Subcutaneous abdominal adipose tissue (tissue), 5 donors: ENCODE results near the gene RNF169.

Experiments
- H3K27ac ChIP-seq: one replicate; pipeline ENCODE4 v1.7.0; 2013; ENCODE audit warnings: low read depth, mild to moderate bottlenecking, inconsistent platforms, low read length, moderate library complexity
- H3K27me3 ChIP-seq, 5 donors: one replicate each; pipeline ENCODE4 v1.7.0; 2013; ENCODE audit warnings: low read length in 5 of 5, inconsistent platforms in 1 of 5; ENCODE audit not compliant: control insufficient read depth in 5 of 5, insufficient read depth in 4 of 5
- H3K36me3 ChIP-seq, 5 donors: one replicate each; pipeline ENCODE4 v1.7.0; 2013; ENCODE audit warnings: low read length in 5 of 5; ENCODE audit not compliant: control insufficient read depth in 5 of 5, insufficient read depth in 5 of 5
- H3K4me1 ChIP-seq, 5 donors: one replicate each; pipeline ENCODE4 v1.7.0; 2013; ENCODE audit warnings: low read length in 5 of 5, mild to moderate bottlenecking in 3 of 5, moderate library complexity in 1 of 5; ENCODE audit not compliant: control insufficient read depth in 5 of 5, insufficient read depth in 5 of 5
- H3K4me3 ChIP-seq, 5 donors: one replicate each; pipeline ENCODE4 v1.7.0; 2013; ENCODE audit warnings: low read length in 5 of 5, low read depth in 1 of 5
- H3K9ac ChIP-seq, 5 donors: one replicate each; pipeline ENCODE4 v1.7.0; 2013; ENCODE audit warnings: low read length in 5 of 5, mild to moderate bottlenecking in 4 of 5, moderate library complexity in 3 of 5
- H3K9me3 ChIP-seq, 5 donors: one replicate each; pipeline ENCODE4 v1.7.0; 2013; ENCODE audit warnings: low read length in 5 of 5; ENCODE audit not compliant: control insufficient read depth in 5 of 5
- donor health status: healthy.
- donor health status: healthy.
- donor health status: healthy.
- donor health status: healthy.
- donor health status: healthy.

The RNF169 gene

DNA sequence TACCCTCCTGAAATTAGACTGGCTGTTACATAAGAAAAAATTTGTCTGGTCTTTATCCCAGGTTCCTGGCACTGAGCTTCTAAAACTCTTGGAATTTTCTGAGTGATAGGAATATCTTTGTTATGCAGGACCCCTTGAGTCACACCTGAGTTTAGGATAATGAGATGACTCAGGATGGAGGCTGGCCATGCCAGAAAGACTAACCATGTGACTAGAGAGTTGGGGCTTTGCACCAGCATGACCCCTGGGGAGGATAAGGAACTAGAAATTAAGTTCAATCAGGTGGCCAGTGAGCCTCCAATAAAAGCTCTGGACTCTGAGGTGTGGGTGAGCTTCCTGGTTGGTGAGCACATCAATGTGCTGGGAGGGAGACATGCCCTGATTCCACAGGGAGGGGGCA is 112.1 kb downstream of the RNF169 start:
- H3K4me3 ChIP-seq: peak overlapping the region in 1 of 5 donors; percentile 4
- peaks cover 23 to 83% (median 55%) of the 10 kb centered on the region in 5 donors for H3K36me3 ChIP-seq
- H3K27ac ChIP-seq: no peak overlapping the region
- H3K9me3 ChIP-seq: peaks cover 7 to 38% (median 17%) of the 10 kb centered on the region in 5 donors
- H3K4me1 ChIP-seq: no peaks in the 10 kb centered on the region
- H3K27me3 ChIP-seq: no peaks in the 10 kb centered on the region
- H3K9ac ChIP-seq: no peak overlapping the region

GRCh38 chr11:74863410-74863809 is 114.8 kb downstream of the RNF169 start:
- Histone ChIP-seq H3K27me3 (no peaks in the 10 kb centered on the region), H3K9me3 (peaks cover 22 to 64% (median 37%) of the 10 kb centered on the region in 5 donors), H3K36me3 (peaks cover 12 to 63% (median 46%) of the 10 kb centered on the region in 5 donors), H3K4me1 (no peaks in the 10 kb centered on the region), H3K9ac (no peak overlapping the region), H3K27ac (no peak overlapping the region), H3K4me3 (no peak overlapping the region)

DNA sequence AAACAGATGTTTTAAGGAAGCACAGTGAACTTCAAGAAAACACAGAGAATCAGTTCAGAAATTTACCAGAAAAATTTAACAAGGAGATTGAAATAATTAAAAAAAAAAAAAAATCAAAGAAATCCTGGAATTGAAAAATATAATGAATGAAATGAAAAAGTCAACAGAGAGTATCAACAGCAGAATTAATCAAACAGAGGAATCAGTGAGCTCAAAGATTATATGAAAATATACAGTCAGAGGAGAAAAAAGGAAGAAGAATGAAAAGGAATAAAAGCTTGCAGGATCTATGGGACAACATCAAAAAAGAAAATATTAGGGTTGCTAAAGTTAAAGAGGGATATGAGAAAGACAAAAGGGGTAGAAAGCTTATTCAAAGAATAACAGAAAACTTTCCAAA is 117.9 kb downstream of the RNF169 start:
- Histone ChIP-seq H3K27ac (no peak overlapping the region), H3K36me3 (peaks cover 17 to 52% (median 43%) of the 10 kb centered on the region in 5 donors), H3K9me3 (peaks cover 42 to 83% (median 62%) of the 10 kb centered on the region in 5 donors), H3K9ac (no peak overlapping the region), H3K4me3 (peak overlapping the region in 4 of 5 donors; percentile 29 to 48 (median 39)), H3K4me1 (no peaks in the 10 kb centered on the region), H3K27me3 (no peaks in the 10 kb centered on the region)

DNA sequence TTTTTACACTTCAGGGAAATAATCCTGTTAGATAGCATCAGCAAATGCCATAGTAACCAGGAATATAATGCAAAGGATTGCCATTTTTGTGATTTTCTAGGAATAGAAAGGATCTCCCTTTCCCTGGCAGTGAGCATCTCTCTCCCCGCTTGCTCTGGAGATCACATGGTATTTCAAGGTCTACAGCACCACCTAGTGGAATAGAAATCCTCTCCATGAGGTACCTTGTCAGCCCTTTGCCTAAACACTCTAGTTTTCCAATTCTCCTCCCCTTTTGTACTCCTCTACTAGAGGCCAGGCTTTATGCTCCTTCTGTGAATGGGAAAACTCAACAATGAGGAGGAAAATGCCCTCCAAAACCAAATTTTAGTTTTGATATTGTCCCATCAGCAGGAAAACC is 121.8 kb downstream of the RNF169 start:
- Histone ChIP-seq H3K27me3 (no peaks in the 10 kb centered on the region), H3K36me3 (peaks cover 25 to 50% (median 35%) of the 10 kb centered on the region in 5 donors), H3K4me1 (no peaks in the 10 kb centered on the region), H3K9me3 (peaks cover 54 to 97% (median 83%) of the 10 kb centered on the region in 5 donors), H3K27ac (no peak overlapping the region), H3K9ac (no peak overlapping the region), H3K4me3 (peak overlapping the region; percentile 17 to 65 (median 24))

- peaks cover 50 to 96% (median 83%) of the 10 kb centered on the region in 5 donors for H3K9me3 ChIP-seq
- H3K36me3 ChIP-seq: peaks cover 28 to 56% (median 35%) of the 10 kb centered on the region in 5 donors
- H3K4me1 ChIP-seq: no peaks in the 10 kb centered on the region
Observed at GRCh38 chr11:74871037-74871436, 122.4 kb downstream of the RNF169 start.

DNA sequence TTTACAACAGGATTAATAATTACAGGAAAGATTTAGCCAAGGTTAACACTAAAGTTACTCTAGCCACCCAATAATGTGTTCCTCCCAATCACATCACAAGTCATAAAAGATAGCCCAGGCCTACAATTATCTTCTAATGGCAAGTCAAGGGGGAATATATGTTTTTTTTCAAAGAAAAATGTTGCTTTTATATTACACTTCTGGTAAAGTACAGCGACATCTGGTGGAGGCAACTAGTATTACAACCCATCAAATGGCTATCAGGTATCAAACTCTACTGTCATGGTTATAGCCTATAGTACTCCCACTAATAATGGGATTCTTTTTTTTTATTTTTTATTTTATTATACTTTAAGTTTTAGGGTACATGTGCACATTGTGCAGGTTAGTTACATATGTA is 128.5 kb downstream of the RNF169 start:
- Histone ChIP-seq H3K4me1 (no peaks in the 10 kb centered on the region), H3K9me3 (peaks cover 19 to 50% (median 41%) of the 10 kb centered on the region in 5 donors), H3K27ac (no peak overlapping the region), H3K9ac (no peak overlapping the region), H3K27me3 (no peaks in the 10 kb centered on the region), H3K4me3 (no peak overlapping the region), H3K36me3 (peaks cover 17 to 42% (median 30%) of the 10 kb centered on the region in 5 donors)

More at GRCh38 chr11:74871037-74871436, 122.4 kb downstream of the RNF169 start:
- no peak overlapping the region for H3K27ac ChIP-seq
- no peaks in the 10 kb centered on the region for H3K27me3 ChIP-seq
- H3K9ac ChIP-seq: no peak overlapping the region
- peak overlapping the region in 4 of 5 donors; percentile 3 to 65 (median 38) for H3K4me3 ChIP-seq
